SK-N-SH treated with all-trans-retinoic acid at 6 μM for 48 hours (cell line): ENCODE results near the gene CFAP161.

Experiments used
- ATAC-seq: fragments of 200-7000 bp; cut with Tn5 transposase; 3 replicates; pipeline ENCODE4 v1.9.1; 2020; ENCODE audit warnings: mild to moderate bottlenecking, moderate library complexity
- BACH2 ChIP-seq: fragments of 250-450 bp; sonication (Bioruptor Pico); IDR thresholded peaks from 2 replicates; pipeline ENCODE4 v1.9.0; 2021; ENCODE audit warnings: mild to moderate bottlenecking, borderline replicate concordance
- CSDC2 ChIP-seq: fragments of 250-450 bp; sonication (Bioruptor Pico); IDR thresholded peaks from 2 replicates; pipeline ENCODE4 v1.5.0; 2020; ENCODE audit warnings: mild to moderate bottlenecking, moderate library complexity
- ESRRG ChIP-seq: fragments of 250-450 bp; sonication (Bioruptor Pico); IDR thresholded peaks from 2 replicates; pipeline ENCODE4 v1.6.1; 2021; ENCODE audit warnings: mild to moderate bottlenecking
- GLIS3 ChIP-seq: fragments of 250-450 bp; sonication (Bioruptor Pico); IDR thresholded peaks from 2 replicates; pipeline ENCODE4 v1.5.0; 2020; ENCODE audit warnings: mild to moderate bottlenecking, moderate library complexity
- ISL1 ChIP-seq: fragments of 250-450 bp; sonication (Bioruptor Pico); IDR thresholded peaks from 2 replicates; pipeline ENCODE4 v2.1.2; 2022; ENCODE audit warnings: mild to moderate bottlenecking, moderate library complexity
- OSR1 ChIP-seq: fragments of 250-450 bp; sonication (Bioruptor Pico); IDR thresholded peaks from 2 replicates; pipeline ENCODE4 v1.8.0; 2022; ENCODE audit warnings: moderate library complexity, mild to moderate bottlenecking, inconsistent platforms
- PPARA ChIP-seq: fragments of 250-450 bp; sonication (Bioruptor Pico); IDR thresholded peaks from 2 replicates; pipeline ENCODE4 v1.5.0; 2020; ENCODE audit warnings: mild to moderate bottlenecking, borderline replicate concordance
- RARB ChIP-seq: fragments of 250-450 bp; sonication (Bioruptor Pico); IDR thresholded peaks from 2 replicates; pipeline ENCODE4 v1.8.0; 2021; ENCODE audit warnings: mild to moderate bottlenecking, moderate library complexity
- SNAI2 ChIP-seq: fragments of 250-450 bp; sonication (Bioruptor Pico); IDR thresholded peaks from 2 replicates; pipeline ENCODE4 v1.5.0; 2020; ENCODE audit warnings: mild to moderate bottlenecking, moderate library complexity
- TCF4 ChIP-seq: fragments of 250-450 bp; sonication (Bioruptor Pico); IDR thresholded peaks from 2 replicates; pipeline ENCODE4 v1.8.0; 2021; ENCODE audit warnings: mild to moderate bottlenecking, moderate library complexity, borderline replicate concordance
- TOX ChIP-seq: fragments of 250-450 bp; sonication (Bioruptor Pico); IDR thresholded peaks from 2 replicates; pipeline ENCODE4 v1.8.0; 2021; ENCODE audit warnings: mild to moderate bottlenecking, moderate library complexity, borderline replicate concordance
- ZC3H10 ChIP-seq: fragments of 250-450 bp; sonication (Bioruptor Pico); IDR thresholded peaks from 2 replicates; pipeline ENCODE4 v1.5.1; 2021; ENCODE audit warnings: mild to moderate bottlenecking, moderate library complexity
- ZFP3 ChIP-seq: fragments of 250-450 bp; sonication (Bioruptor Pico); IDR thresholded peaks from 2 replicates; pipeline ENCODE4 v1.5.0; 2020; ENCODE audit warnings: mild to moderate bottlenecking, moderate library complexity
- ZFP30 ChIP-seq: fragments of 450-650 bp; formaldehyde crosslinking; IDR thresholded peaks from 2 replicates; pipeline ENCODE4 v1.5.0; 2022; ENCODE audit warnings: mild to moderate bottlenecking, moderate library complexity
- ZNF565 ChIP-seq: fragments of 450-650 bp; formaldehyde crosslinking; conservative IDR thresholded peaks from 2 replicates; pipeline ENCODE4 v1.5.0; 2020; ENCODE audit warnings: low read depth, mild to moderate bottlenecking, moderate library complexity
- ZNF70 ChIP-seq: fragments of 450-650 bp; formaldehyde crosslinking; IDR thresholded peaks from 2 replicates; pipeline ENCODE4 v1.5.0; 2020; ENCODE audit warnings: mild to moderate bottlenecking, moderate library complexity
- ZNF8 ChIP-seq: fragments of 450-650 bp; formaldehyde crosslinking; IDR thresholded peaks from 2 replicates; pipeline ENCODE4 v1.5.0; 2020; ENCODE audit warnings: mild to moderate bottlenecking, moderate library complexity
- TF ChIP-seq, protein P1 (sequence below): fragments of 250-450 bp; sonication (Bioruptor Pico); IDR thresholded peaks from 2 replicates; pipeline ENCODE4 v1.5.0; 2020; ENCODE audit warnings: mild to moderate bottlenecking, moderate library complexity
- TF ChIP-seq, protein P2 (sequence below): fragments of 250-450 bp; sonication (Bioruptor Pico); IDR thresholded peaks from 2 replicates; pipeline ENCODE4 v1.5.1; 2021; ENCODE audit warnings: mild to moderate bottlenecking, moderate library complexity
- TF ChIP-seq, protein P3 (sequence below): fragments of 250-450 bp; sonication (Bioruptor Pico); IDR thresholded peaks from 2 replicates; pipeline ENCODE4 v1.5.1; 2020; ENCODE audit warnings: low read depth, mild to moderate bottlenecking, moderate library complexity
- TF ChIP-seq, protein P4 (sequence below): fragments of 250-450 bp; sonication (Bioruptor Pico); IDR thresholded peaks from 2 replicates; pipeline ENCODE4 v1.8.0; 2020; ENCODE audit warnings: mild to moderate bottlenecking, moderate library complexity, borderline replicate concordance
- TF ChIP-seq, protein P5 (sequence below): fragments of 250-450 bp; sonication (Bioruptor Pico); IDR thresholded peaks from 2 replicates; pipeline ENCODE4 v1.8.0; 2021; ENCODE audit warnings: low read depth, mild to moderate bottlenecking, moderate library complexity, borderline replicate concordance

The CFAP161 gene

DNA sequence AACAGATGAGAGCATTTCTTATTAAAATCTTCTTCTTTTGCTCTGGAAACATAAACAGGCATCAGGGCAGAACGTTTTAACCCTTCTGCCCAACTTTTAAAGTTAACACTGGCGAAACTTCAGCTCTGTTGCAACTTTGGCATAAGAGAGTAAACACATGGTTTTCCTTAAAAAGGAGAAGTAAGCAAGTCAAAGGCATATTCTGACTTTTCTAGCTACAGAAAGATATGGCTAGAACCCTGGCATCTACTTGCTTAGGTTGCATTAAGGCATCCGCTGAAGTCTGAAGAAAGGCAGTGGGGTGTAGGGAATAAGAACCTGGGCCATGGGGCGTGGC lies 49.3 kb downstream of the CFAP161 start:
- TF ChIP-seq SNAI2, result no peak
- no peak for TF ChIP-seq PPARA (CRISPR knock-in tag)
- no peak for TF ChIP-seq ZNF8 (CRISPR knock-in tag)
- no peak for TF ChIP-seq BACH2 (CRISPR knock-in tag)
- no peak for TF ChIP-seq TCF4 (CRISPR knock-in tag)
- TF ChIP-seq ZNF70 (CRISPR knock-in tag), result no peak
- TF ChIP-seq ISL1 (CRISPR knock-in tag), result no peak
- TF ChIP-seq, protein P1, sequence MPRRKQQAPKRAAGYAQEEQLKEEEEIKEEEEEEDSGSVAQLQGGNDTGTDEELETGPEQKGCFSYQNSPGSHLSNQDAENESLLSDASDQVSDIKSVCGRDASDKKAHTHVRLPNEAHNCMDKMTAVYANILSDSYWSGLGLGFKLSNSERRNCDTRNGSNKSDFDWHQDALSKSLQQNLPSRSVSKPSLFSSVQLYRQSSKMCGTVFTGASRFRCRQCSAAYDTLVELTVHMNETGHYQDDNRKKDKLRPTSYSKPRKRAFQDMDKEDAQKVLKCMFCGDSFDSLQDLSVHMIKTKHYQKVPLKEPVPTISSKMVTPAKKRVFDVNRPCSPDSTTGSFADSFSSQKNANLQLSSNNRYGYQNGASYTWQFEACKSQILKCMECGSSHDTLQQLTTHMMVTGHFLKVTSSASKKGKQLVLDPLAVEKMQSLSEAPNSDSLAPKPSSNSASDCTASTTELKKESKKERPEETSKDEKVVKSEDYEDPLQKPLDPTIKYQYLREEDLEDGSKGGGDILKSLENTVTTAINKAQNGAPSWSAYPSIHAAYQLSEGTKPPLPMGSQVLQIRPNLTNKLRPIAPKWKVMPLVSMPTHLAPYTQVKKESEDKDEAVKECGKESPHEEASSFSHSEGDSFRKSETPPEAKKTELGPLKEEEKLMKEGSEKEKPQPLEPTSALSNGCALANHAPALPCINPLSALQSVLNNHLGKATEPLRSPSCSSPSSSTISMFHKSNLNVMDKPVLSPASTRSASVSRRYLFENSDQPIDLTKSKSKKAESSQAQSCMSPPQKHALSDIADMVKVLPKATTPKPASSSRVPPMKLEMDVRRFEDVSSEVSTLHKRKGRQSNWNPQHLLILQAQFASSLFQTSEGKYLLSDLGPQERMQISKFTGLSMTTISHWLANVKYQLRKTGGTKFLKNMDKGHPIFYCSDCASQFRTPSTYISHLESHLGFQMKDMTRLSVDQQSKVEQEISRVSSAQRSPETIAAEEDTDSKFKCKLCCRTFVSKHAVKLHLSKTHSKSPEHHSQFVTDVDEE (CRISPR knock-in tag), result no peak
- TF ChIP-seq GLIS3 (CRISPR knock-in tag), result no peak
- TF ChIP-seq, protein P2, sequence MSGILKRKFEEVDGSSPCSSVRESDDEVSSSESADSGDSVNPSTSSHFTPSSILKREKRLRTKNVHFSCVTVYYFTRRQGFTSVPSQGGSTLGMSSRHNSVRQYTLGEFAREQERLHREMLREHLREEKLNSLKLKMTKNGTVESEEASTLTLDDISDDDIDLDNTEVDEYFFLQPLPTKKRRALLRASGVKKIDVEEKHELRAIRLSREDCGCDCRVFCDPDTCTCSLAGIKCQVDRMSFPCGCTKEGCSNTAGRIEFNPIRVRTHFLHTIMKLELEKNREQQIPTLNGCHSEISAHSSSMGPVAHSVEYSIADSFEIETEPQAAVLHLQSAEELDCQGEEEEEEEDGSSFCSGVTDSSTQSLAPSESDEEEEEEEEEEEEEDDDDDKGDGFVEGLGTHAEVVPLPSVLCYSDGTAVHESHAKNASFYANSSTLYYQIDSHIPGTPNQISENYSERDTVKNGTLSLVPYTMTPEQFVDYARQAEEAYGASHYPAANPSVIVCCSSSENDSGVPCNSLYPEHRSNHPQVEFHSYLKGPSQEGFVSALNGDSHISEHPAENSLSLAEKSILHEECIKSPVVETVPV, result no peak
- no peak for TF ChIP-seq OSR1 (CRISPR knock-in tag)
- TF ChIP-seq, protein P3, sequence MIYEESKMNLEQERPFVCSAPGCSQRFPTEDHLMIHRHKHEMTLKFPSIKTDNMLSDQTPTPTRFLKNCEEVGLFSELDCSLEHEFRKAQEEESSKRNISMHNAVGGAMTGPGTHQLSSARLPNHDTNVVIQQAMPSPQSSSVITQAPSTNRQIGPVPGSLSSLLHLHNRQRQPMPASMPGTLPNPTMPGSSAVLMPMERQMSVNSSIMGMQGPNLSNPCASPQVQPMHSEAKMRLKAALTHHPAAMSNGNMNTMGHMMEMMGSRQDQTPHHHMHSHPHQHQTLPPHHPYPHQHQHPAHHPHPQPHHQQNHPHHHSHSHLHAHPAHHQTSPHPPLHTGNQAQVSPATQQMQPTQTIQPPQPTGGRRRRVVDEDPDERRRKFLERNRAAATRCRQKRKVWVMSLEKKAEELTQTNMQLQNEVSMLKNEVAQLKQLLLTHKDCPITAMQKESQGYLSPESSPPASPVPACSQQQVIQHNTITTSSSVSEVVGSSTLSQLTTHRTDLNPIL (CRISPR knock-in tag), result no peak
- TF ChIP-seq ESRRG (CRISPR knock-in tag), result no peak
- TF ChIP-seq ZC3H10 (CRISPR knock-in tag), result no peak
- no peak for TF ChIP-seq ZFP30 (CRISPR knock-in tag)
- TF ChIP-seq TOX (CRISPR knock-in tag), result no peak
- TF ChIP-seq, protein P4, sequence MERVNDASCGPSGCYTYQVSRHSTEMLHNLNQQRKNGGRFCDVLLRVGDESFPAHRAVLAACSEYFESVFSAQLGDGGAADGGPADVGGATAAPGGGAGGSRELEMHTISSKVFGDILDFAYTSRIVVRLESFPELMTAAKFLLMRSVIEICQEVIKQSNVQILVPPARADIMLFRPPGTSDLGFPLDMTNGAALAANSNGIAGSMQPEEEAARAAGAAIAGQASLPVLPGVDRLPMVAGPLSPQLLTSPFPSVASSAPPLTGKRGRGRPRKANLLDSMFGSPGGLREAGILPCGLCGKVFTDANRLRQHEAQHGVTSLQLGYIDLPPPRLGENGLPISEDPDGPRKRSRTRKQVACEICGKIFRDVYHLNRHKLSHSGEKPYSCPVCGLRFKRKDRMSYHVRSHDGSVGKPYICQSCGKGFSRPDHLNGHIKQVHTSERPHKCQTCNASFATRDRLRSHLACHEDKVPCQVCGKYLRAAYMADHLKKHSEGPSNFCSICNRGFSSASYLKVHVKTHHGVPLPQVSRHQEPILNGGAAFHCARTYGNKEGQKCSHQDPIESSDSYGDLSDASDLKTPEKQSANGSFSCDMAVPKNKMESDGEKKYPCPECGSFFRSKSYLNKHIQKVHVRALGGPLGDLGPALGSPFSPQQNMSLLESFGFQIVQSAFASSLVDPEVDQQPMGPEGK, result no peak

DNA sequence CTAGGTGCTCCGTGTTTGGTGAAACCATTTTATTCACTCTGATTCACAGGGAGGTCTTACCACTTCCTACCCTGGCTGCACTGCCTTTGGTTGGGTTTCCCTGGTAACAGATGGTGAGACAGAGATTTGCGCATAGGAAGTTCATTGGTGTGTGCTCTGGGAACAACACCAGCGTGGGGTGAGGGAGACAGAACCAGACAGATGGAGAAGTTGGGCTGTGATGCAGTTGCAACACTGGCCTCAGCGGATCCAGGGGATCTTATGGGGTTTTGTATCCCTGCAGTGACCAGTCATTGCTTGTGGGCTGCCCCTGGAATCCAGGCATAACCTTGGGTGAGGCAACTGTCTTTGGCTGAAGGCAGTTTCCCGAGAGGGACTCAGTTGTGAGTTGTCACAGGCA lies 50.1 kb downstream of the CFAP161 start:
- no peak for ATAC-seq
- TF ChIP-seq ZFP3 (no peak), ZNF565 (CRISPR knock-in tag) (no peak), ISL1 (CRISPR knock-in tag) (no peak), RARB (CRISPR knock-in tag) (no peak), ZC3H10 (CRISPR knock-in tag) (no peak), GLIS3 (CRISPR knock-in tag) (no peak), TOX (CRISPR knock-in tag) (no peak), TCF4 (CRISPR knock-in tag) (no peak), SNAI2 (no peak), ESRRG (CRISPR knock-in tag) (no peak), PPARA (CRISPR knock-in tag) (no peak), BACH2 (CRISPR knock-in tag) (no peak), ZNF8 (CRISPR knock-in tag) (no peak), OSR1 (CRISPR knock-in tag) (no peak), CSDC2 (no peak), ZFP30 (CRISPR knock-in tag) (no peak)
- TF ChIP-seq, protein P3 (CRISPR knock-in tag), result no peak
- TF ChIP-seq, protein P5, sequence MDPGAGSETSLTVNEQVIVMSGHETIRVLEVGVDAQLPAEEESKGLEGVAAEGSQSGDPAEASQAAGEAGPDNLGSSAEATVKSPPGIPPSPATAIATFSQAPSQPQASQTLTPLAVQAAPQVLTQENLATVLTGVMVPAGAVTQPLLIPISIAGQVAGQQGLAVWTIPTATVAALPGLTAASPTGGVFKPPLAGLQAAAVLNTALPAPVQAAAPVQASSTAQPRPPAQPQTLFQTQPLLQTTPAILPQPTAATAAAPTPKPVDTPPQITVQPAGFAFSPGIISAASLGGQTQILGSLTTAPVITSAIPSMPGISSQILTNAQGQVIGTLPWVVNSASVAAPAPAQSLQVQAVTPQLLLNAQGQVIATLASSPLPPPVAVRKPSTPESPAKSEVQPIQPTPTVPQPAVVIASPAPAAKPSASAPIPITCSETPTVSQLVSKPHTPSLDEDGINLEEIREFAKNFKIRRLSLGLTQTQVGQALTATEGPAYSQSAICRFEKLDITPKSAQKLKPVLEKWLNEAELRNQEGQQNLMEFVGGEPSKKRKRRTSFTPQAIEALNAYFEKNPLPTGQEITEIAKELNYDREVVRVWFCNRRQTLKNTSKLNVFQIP (CRISPR knock-in tag), result no peak
- TF ChIP-seq, protein P1 (CRISPR knock-in tag), result no peak

More for the DNA sequence above, 49.3 kb downstream of the CFAP161 start:
- no peak for ATAC-seq
